HG03565 (cell line): ENCODE data around the gene MTUS2.

Experiments used
- ATAC-seq: cut with Tn5 transposase; IDR thresholded peaks from one replicate; pipeline ENCODE4 v1.9.1; 2021; ENCODE audit warnings: mild to moderate bottlenecking, moderate library complexity; ENCODE audit not compliant: unreplicated experiment

The MTUS2 gene

GRCh38 chr13:29021717-29022116 lies 201.6 kb downstream of the MTUS2 start:
- ATAC-seq: no peak

- ATAC-seq: no peak
Observed at GRCh38 chr13:29022410-29022809, 202.3 kb downstream of the MTUS2 start.

DNA sequence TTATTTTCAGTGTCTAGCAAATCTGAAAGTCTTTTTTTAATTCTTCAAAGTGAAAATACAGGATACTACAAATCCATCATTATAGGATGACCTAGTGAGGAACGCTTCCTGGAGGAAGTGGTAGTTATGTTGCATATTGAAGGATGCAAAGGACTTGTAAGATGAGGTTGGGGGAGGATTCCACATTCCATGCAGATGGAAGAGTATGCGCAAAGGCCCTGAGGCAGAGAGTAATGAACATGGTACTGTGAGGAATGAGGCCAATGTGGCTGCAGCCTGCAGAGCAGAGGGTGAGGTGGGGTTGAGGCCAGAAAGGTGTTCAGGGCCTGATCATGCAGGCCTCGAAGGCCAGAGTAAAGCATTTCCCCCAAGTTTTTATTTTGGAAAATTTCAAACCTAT lies 202.8 kb downstream of the MTUS2 start:
- no peak for ATAC-seq

DNA sequence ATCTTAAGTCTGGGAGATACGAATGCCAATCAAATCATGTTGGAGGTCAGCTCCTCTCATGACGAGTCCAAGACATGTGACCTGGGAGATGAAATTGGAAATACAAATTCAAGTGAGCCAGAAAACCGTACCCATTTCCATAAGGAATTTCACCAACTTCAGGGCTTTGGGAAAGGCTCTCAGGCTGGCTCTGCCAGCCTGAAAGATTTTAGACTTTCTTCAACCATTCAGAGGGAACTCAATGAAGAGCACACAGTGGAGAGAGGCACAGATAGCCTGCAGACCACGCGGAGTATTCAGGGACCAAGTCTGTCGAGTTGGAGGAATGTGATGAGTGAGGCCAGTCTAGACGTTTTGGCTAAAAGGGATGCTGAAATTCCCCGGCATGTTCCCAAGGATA lies 204.6 kb downstream of the MTUS2 start:
- no peak for ATAC-seq

DNA sequence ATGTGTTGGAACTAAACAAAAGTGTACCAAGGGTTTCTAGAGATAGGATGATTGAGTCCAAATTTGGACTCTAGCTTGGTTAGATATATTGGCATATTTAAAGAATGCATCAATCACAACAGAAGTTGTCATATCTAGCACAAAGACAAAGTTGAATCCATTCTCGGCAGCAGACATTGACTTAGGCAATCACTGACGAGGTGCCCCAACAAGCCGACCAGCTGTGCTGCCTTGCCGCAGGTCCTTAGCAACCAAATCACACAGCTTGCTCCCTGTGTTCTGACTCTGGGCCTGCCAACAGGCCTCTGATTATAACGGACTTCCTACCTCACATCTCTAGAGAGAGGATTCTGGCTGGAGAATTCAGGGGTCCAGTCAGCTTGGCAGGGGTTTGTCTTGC lies 208.7 kb downstream of the MTUS2 start:
- no peak for ATAC-seq

DNA sequence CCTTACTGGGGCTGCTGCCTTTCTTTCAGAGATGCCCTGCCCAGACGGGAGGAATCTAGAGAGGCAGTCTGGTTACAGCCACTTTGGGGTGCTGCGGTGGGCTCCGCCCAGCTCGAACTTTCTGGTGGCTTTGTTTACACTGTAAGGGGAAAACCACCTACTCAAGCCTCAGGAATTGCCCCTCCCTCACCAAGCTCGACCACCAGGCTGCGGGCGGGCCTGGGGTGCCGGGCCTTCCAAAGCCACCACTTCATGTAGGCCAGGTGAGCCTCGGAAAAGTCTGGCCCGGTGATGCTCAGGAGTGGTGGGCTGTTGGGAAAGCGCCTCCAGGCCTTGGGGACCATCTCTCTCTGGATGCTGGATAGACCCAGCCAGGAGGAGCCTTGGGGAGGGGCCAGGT lies 218.6 kb downstream of the MTUS2 start:
- no peak for ATAC-seq

DNA sequence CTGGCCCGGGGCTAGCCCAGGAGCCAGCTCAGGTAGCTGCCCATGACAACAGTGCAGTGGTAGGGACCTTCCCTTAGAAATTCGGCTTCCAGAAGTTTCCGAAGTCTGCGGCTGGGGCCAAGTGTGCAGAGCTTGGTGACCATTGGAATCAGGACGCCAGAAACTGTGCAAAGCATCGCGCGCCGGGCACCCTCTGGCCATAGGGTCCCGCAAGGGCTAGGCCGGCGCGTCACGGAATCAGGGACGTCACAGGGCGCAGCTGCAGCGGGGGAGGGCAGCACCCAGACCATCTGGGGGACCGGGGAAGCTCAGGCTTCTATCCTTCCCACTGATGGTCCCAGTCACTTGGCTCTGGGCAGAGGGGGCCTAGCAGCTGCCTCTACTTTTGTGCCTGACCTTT lies 219.1 kb downstream of the MTUS2 start:
- no peak for ATAC-seq

DNA sequence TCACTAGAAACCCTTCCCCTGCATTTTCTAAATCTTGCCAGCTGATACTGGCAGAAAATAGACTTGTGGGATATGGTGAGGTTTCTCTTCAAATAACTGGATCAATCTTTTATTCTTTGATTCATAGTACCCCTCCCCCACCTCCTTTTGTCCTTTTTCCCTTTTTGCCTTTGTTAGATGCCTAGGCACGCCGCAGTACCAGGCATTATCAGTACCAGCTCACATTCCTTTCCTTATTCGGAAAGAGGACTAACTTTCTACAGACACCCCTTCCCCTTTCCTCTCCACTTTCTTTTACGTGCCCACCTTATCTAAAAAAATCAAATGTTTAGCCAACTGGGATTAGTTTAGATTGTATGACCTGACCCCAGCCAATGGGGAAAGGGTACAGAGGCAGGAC lies 226.4 kb downstream of the MTUS2 start:
- ATAC-seq: no peak

DNA sequence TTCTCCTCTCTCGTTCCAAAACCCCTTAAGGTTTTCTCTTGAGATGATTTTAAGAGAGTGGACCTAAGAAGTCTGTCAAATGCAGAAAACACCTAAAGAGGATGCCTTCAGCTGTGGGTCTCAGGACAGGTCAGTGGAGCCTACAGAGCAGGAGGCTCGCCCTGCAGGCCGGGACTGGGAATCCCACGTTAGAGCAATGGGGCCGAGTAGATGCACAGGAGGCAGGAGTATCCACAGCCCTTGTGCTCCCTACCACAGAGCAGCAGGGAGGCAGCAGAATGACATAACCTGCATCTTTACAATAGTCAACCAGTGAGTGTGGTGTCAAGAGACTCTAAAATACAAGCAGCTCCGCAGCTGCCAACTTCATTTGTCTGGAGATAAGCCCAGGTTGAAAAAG lies 229.4 kb downstream of the MTUS2 start:
- ATAC-seq: no peak

- ATAC-seq: no peak
Observed at GRCh38 chr13:29050719-29051118, 230.6 kb downstream of the MTUS2 start.

GRCh38 chr13:29059800-29060199 lies 239.7 kb downstream of the MTUS2 start:
- no peak for ATAC-seq

DNA sequence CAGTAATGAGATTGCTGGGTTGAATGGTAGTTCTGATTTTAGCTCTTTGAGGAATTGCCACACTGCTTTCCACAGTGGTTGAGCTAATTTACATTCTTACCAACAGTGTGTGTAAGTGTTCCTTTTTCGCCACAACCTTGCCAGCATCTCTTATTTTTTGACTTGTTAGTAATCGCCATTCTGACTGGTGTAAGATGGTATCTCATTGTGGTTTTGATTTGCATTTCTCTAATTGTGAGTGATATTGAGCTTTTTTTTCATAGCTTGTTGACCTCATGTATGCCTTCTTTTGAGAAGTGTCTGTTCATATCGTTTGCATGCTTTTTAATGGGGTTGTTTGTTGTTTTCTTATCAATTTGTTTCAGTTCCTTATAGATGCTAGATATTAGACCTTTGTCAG lies 245.0 kb downstream of the MTUS2 start:
- ATAC-seq: no peak

GRCh38 chr13:29067306-29067945 lies 247.3 kb downstream of the MTUS2 start:
- ATAC-seq: no peak

GRCh38 chr13:29073755-29074154 lies 253.6 kb downstream of the MTUS2 start:
- no peak for ATAC-seq

- ATAC-seq: no peak
Observed at GRCh38 chr13:29077051-29077813, 257.1 kb downstream of the MTUS2 start.

DNA sequence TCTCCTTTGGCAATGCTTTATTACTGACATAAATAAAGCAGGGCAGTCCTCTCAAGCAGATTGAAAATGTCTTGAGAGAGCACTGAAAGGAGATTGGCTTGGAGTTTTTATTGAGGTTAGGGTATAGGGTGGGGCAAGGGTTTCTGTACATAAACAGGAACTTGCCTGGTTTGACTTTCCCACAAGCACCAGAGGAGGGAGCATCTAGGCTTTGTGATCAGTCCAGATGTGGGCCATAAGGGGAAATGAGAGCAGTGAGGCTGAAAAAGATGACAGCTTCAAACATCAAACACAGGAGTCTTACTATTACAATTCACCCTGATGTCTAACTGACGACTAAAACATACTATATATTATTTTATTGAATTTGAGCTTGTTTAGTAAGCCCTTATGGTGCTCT lies 260.9 kb downstream of the MTUS2 start:
- peak; percentile 67 for ATAC-seq

- ATAC-seq: peak; percentile 5
Observed at GRCh38 chr13:29081697-29082440, 261.7 kb downstream of the MTUS2 start.

GRCh38 chr13:29099781-29100406 lies 279.8 kb downstream of the MTUS2 start:
- no peak for ATAC-seq

DNA sequence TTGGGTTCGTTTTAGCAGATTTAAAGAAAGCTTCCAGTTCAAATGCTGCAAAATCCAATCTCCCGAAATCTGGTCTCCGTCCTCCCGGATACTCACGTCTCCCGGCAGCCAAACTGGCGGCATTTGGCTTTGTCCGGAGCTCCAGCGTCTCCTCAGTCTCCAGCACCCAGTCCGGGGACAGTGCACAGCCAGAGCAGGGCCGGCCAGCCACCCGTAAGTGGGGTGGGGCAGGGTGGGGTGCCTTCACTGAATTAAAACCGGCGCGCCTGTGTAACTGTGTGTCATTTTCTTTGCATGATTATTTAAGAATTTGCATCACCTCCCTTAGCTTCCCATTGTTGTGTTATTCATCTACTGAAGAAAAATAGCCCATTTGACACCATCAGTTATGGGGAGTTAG lies 280.6 kb downstream of the MTUS2 start:
- no peak for ATAC-seq

DNA sequence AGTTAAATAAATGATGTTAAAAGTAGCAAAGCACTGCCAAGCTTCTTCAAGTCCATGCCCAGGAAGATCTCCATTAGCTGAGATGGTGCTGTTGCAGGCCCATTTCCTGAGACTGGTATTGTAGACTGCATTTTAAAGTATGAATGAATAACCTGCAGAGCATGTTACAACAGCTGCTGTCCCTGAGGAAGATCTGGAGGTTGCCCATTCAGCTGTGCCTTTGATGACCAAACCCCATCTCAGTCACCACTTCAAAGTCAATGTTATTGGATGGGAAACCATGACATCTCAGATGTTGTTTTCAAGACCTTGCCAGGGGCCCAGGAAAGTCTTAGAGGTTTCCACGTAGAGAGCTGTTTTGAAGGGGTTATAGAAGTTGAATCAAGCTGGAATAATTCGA lies 281.3 kb downstream of the MTUS2 start:
- ATAC-seq: no peak

DNA sequence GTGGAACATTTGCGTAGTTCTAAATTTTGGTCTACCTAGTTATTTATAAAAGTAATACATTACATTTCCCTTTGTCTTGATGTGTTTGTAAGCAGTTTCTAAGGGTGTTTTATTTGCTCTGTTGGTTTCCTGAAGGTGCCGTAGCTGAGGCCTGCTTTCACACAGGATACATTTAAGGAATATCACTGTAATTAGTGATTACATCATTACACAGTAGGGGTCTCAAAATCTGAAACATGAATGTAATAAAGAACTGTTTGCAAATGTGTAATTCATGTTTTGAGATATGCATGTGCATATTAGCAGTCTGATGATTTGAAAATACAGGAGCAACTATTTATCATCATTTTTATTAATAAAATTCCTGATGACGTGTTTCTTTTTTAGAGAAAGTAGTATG lies 281.8 kb downstream of the MTUS2 start:
- no peak for ATAC-seq
